ENCODE results near the gene RNF208.

DNA sequence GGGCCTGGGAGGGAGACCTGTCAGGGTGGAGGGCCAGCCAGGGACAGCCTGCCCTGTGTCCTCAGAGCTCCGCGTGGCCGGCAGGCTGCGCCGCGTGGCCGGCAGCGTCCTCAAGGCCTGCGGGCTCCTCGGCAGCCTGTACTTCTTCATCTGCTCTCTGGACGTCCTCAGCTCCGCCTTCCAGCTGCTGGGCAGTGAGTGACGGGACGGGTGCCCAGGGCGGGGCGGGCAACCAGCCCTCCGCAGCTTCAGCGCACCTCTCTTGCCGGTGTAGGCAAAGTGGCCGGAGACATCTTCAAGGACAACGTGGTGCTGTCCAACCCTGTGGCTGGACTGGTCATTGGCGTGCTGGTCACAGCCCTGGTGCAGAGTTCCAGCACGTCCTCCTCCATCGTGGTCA is 10.5 kb upstream of the RNF208 start:
- TF ChIP-seq, protein P1, sequence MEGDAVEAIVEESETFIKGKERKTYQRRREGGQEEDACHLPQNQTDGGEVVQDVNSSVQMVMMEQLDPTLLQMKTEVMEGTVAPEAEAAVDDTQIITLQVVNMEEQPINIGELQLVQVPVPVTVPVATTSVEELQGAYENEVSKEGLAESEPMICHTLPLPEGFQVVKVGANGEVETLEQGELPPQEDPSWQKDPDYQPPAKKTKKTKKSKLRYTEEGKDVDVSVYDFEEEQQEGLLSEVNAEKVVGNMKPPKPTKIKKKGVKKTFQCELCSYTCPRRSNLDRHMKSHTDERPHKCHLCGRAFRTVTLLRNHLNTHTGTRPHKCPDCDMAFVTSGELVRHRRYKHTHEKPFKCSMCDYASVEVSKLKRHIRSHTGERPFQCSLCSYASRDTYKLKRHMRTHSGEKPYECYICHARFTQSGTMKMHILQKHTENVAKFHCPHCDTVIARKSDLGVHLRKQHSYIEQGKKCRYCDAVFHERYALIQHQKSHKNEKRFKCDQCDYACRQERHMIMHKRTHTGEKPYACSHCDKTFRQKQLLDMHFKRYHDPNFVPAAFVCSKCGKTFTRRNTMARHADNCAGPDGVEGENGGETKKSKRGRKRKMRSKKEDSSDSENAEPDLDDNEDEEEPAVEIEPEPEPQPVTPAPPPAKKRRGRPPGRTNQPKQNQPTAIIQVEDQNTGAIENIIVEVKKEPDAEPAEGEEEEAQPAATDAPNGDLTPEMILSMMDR (IDR thresholded peaks at IDR 0.05): no peak
- no peak for TF ChIP-seq POLR2A (IDR thresholded peaks at IDR 0.05)

Measured in adrenal gland (tissue), 5 donors.